ENCODE data around the gene FOXRED1. TPM values are rescaled to one million over a fixed set of nuclear protein-coding genes. Genes with fewer than 3 reads are reported as not detected.

Gene FOXRED1
- total RNA-seq (2021; fragmentation: NEBNext Ultra II Directional; extraction: Animal tissue kit (Norgen Biotek cat#: 25700)): 10 to 100 TPM; 10.4 to 15.9 (median 14.9) TPM
- long read RNA-seq, transcript FOXRED1-201 (11 exons, 1,970 nt): major isoform, 5 of 7 reads
- long read RNA-seq, partial matches to known transcripts: 1 of 7 reads
- long read RNA-seq, other reads (novel, unspliced or antisense): 1 of 7 reads

DNA sequence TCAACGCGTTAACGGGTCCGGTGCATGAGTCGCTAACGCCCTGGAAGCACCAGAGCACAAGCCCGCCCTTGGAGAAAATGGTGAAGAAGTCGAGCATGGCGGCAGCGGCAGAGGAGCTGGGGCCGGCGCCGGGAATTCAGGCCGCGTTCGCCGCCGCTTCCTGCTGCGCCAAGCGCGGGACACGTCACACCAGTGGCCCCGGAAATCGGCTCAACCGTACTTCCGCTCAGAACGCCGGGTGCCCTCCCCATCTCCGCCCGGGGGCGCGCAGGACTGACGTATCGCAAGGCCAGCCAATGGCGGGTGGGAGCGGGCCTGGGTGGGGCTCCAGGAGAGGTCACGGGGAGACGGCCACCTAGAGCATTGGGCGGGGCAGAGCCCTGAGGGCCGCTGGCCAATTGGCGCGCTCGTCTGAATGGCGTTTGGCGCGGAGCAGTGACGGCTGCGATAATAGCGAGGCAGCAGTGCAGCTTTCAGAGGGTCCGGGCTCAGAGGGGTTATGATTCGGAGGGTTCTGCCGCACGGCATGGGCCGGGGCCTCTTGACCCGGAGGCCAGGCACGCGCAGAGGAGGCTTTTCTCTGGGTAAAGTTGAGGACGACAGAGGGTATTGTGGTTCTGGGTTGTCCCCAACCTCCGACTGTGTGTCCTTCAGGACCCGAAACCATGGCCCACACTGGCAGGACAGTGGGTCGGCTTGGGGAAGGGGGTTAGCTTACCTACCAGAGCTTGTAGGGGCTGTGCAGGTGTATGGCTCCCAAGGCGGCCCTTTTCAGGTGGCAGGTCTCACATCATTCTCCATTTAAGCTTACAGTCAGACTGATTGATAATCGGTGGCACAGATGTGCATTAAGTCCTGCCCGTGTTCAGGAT, at the start of gene FOXRED1, which contains the start of gene SRPRA:
FOXRED1 (plus strand) TSS at position 447 of the 872 bp plus-strand sequence; CDS start at position 500, 53 bp downstream.
SRPRA (minus strand) TSS at position 188 of the 872 bp plus-strand sequence; CDS start at position 97, 91 bp downstream.
- TF ChIP-seq, protein P1, sequence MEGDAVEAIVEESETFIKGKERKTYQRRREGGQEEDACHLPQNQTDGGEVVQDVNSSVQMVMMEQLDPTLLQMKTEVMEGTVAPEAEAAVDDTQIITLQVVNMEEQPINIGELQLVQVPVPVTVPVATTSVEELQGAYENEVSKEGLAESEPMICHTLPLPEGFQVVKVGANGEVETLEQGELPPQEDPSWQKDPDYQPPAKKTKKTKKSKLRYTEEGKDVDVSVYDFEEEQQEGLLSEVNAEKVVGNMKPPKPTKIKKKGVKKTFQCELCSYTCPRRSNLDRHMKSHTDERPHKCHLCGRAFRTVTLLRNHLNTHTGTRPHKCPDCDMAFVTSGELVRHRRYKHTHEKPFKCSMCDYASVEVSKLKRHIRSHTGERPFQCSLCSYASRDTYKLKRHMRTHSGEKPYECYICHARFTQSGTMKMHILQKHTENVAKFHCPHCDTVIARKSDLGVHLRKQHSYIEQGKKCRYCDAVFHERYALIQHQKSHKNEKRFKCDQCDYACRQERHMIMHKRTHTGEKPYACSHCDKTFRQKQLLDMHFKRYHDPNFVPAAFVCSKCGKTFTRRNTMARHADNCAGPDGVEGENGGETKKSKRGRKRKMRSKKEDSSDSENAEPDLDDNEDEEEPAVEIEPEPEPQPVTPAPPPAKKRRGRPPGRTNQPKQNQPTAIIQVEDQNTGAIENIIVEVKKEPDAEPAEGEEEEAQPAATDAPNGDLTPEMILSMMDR (IDR thresholded peaks at IDR 0.05): no peak
- DNase-seq: peak; percentile 99
- Mint-ChIP-seq H3K4me1 (ENCODE audit: low read depth) (peaks cover 29% of the 10 kb centered on the region), H3K27me3 (ENCODE audit: insufficient read depth) (peaks cover 2% of the 10 kb centered on the region; the same call in 1 of the 2 replicates), H3K36me3 (ENCODE audit: low read depth) (peaks cover 47% of the 10 kb centered on the region), H3K27ac (peak within 1 kb of the TSS; percentile 98), H3K4me3 (peak within 1 kb of the TSS; percentile 99), H3K9me3 (no peaks in the 10 kb centered on the region)

DNA sequence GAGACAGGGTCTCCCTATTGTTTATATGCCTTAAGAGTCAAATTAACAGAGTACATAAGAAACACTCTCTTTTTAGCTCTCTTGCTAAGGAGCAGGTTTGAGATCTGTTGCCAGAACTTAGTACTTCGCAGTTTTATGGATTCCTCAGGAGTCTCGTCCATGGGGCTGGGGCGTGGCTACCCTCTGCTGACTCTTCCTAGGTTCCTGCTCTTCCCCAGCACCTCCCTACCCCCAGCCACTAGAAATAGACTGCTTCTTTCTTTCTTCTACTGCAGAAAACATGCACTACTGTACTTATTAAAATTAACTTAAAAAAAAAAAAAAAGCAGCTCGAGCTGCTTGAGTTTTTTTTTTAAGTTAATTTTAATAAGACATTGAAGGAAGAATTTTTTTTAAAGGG, 49.4 kb upstream of the FOXRED1 start:
- Mint-ChIP-seq H3K4me1 (ENCODE audit: low read depth) (peaks cover 2% of the 10 kb centered on the region), H3K27me3 (ENCODE audit: insufficient read depth) (no peaks in the 10 kb centered on the region), H3K4me3 (no peak overlapping the region), H3K9me3 (no peaks in the 10 kb centered on the region), H3K27ac (no peak overlapping the region), H3K36me3 (ENCODE audit: low read depth) (no peaks in the 10 kb centered on the region)
- no peak for DNase-seq
- TF ChIP-seq, protein P1 (IDR thresholded peaks at IDR 0.05): no peak

DNA sequence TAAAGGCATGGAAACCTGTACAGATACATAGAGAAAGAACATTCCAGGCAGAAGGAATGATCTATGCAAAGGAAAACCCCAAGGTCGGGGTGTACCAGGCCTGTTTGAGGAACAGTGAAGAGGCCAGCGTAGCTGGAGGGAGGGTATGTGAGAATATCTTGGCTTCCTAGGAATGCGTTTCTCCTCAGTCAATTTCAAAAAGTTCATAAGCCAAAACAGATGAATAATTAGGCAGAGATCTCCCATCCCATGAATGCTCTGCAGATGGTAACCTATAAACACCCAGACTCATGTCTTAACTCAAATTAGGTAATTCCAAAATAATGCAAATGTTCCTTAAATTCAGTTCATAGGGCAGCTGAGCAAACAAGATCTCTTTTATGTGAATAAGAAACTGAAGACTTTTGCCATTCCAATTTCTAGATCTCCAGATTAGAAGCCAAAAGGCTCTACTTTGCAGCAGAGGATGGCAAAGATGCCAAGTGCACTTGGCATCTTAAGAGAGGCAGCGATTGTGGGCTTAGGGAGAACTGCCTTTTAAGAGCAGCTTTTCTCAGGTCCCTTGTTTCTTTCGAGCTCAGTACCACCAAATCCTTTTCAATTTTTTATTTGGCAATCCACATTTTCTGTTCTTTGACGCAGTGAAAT, 44.2 kb upstream of the FOXRED1 start:
- Mint-ChIP-seq H3K4me3 (no peak overlapping the region), H3K27ac (no peak overlapping the region), H3K27me3 (ENCODE audit: insufficient read depth) (no peaks in the 10 kb centered on the region; the same call in 1 of the 2 replicates), H3K9me3 (no peaks in the 10 kb centered on the region), H3K4me1 (ENCODE audit: low read depth) (peaks cover 15% of the 10 kb centered on the region), H3K36me3 (ENCODE audit: low read depth) (no peaks in the 10 kb centered on the region)
- TF ChIP-seq, protein P1 (IDR thresholded peaks at IDR 0.05): no peak
- DNase-seq: no peak

DNA sequence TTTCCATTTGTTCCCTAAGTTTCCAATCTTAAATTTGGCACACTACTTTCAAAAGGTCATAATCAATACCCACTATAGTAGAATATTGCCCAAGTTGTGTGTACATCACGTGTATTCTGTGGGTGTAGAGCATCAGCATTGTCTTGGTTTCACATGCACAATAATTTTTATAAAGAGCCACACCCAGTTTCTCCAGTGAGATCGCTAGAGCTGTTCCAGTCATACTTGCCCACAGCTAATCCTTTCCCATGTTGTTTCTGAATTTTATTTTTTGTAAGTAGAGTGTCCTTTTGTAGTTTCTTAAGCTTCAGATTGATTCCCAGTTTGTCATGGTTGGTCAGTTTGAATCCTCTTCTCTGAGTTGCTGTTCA, 43.7 kb upstream of the FOXRED1 start:
- DNase-seq: no peak
- Mint-ChIP-seq H3K9me3 (no peaks in the 10 kb centered on the region), H3K4me3 (no peak overlapping the region)

More for the DNA sequence above, 43.7 kb upstream of the FOXRED1 start:
- TF ChIP-seq, protein P1 (IDR thresholded peaks at IDR 0.05): no peak
- Mint-ChIP-seq H3K4me1 (ENCODE audit: low read depth) (peaks cover 20% of the 10 kb centered on the region), H3K36me3 (ENCODE audit: low read depth) (no peaks in the 10 kb centered on the region), H3K27ac (no peak overlapping the region), H3K27me3 (ENCODE audit: insufficient read depth) (no peaks in the 10 kb centered on the region; the same call in 1 of the 2 replicates)

Measured in HFFc6 (cell line).